HG03520 (cell line): ENCODE measurements around the gene LRP8.
"Not testable (repeated sequence)": the region's sequence is repeated elsewhere in the genome, so short reads cannot be mapped to it uniquely, and the experiment has no call there.

Source experiments
- ATAC-seq: cut with Tn5 transposase; IDR thresholded peaks from one replicate; pipeline ENCODE4 v1.9.1; 2021; ENCODE audit warnings: mild to moderate bottlenecking, moderate library complexity; ENCODE audit not compliant: unreplicated experiment

Gene LRP8

DNA sequence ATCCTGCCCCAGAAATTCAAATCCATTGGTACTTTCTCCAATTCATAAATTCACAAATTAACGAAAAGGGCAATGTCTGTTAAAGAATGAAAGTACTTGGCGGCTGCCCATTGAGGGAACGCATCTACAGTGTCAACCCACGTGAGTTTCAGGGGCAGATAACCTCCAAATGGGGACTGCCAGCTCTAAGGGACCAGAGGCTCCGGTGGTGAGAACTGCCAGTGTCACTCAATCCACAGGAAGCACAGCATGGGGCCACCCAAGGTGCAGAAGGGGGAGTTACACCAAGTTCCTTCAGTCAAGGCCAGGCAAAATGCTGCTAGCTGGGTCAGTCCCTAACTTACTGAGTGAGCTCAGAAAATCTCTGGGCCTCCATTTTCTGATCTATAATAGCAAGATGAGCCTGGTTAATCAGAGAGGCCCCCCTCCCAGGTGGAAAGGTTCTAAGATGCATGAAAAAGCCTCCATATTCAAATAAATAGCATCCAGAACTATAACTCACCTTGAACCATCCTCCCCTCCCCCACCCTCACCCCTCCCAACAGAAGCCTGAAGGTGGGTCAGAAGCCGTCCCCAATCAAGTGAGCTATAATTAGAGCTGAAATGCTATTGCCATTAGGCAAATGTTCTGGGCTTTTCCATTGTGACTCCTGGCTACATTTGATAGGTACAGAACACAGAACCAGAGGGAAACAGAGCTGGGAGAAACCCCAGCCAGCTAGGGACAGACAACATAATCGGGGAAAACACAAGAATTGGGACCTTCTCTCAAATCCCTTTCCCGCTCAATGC is 41.7 kb downstream of the LRP8 start:
- ATAC-seq = no peak

DNA sequence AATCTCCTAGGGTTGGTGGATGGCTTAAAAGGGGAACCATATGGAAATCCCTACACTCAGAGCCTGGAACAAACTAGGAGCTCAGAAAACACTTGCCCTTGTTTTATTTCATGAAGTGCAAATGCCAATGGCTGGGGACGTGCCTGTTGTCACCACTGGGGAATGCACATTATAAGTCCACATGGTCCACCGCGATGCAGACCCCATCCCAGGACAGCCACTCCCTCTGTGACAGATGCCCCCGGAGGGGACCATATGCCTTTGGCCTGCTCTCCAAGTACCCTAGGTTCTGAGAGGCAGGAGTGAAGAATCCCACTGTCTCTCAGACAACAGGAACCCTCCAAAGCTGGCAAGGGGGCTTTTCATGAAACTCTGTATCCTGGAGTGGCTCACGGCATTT is 42.3 kb downstream of the LRP8 start:
- no peak for ATAC-seq

DNA sequence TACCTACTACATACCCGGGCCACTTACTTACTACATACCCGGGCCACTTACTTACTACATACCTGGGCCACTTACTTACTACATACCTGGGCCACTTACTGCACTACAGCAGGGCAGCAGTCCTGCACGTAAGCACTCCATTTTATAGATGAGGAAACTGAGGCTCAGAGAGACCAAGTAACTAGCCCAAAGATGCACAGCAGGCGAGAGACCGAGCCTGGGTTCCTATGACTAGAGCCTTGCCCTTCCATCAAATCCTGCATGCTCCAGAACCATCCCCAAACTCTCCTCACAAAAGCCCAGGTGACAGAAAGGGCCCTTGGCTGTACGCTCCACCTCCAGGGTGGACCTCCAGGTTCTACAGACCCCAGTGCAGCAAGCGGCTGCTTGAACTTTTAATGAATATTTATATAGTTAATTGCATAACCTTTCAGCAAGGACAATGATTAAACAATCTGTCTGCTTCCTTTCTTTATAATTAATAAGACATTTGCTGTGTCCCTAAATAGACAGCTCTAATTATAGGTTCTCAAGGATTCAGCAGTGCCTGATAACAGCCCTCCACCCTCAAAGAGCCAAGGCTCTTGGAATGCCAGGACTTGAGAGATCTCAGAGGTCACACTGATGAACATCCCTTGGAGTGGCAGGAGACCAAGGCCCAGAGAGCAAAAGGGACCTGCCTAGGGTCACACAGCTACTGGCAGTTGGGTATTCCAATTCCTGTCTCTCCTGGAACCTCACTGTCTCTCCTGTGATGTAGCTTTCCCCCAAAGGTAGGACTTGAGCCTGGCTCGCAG is 43.4 kb downstream of the LRP8 start:
- ATAC-seq = no peak

DNA sequence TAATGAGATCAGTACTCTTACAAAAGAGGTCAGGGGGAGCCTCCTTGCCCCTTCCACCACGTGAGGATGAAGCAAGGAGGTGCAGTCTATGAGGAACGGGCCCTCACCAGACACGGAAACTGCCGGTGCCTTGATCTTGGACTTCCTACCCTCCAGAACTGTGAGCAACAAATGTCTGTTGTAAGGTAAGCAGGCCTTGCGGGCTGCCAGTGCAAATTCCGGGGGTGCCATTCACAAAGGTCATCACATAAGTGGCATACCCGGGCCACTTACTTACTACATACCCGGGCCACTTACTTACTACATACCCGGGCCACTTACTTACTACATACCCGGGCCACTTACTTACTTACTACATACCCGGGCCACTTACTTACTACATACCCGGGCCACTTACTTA is 44.7 kb downstream of the LRP8 start:
- not testable (repeated sequence) for ATAC-seq

DNA sequence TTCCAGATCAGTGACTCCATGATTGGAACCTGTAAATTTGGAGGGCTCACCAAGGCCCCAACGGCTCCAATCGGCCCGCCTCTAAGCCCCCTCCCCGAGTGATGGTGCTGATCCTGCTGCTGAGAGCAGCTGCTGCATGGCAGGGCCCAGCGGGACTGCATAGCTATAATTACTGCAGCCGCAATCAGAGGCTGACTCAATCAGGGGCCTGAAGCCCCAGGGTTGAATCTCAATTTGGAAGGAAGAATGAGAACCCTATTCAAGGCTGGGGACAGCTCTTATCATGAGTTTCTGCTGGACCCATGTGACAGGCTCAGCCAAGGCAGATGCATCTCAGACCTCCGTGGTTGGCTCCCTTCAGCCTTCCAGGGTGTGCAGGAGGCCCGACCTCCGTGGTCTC is 46.7 kb downstream of the LRP8 start:
- ATAC-seq = no peak

DNA sequence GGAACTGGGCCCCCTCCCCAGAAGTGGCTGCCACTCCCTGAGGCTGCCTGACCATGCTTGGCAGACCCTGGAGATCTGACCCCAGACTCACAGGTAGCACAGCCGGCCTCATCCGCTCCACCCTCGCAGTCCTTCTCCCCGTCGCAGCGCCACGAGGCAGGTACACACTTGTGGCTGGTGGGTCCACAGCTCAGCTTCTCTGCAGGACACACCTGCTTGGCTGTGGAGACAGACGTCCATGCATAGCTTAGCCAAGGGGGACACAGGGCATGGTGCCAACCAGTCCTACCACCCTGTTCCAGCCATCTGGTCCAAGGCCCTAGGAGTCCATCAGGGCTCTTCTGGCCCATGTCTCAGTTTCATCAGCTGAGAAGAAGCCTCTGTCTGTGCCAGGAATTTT is 47.4 kb downstream of the LRP8 start:
- no peak for ATAC-seq

DNA sequence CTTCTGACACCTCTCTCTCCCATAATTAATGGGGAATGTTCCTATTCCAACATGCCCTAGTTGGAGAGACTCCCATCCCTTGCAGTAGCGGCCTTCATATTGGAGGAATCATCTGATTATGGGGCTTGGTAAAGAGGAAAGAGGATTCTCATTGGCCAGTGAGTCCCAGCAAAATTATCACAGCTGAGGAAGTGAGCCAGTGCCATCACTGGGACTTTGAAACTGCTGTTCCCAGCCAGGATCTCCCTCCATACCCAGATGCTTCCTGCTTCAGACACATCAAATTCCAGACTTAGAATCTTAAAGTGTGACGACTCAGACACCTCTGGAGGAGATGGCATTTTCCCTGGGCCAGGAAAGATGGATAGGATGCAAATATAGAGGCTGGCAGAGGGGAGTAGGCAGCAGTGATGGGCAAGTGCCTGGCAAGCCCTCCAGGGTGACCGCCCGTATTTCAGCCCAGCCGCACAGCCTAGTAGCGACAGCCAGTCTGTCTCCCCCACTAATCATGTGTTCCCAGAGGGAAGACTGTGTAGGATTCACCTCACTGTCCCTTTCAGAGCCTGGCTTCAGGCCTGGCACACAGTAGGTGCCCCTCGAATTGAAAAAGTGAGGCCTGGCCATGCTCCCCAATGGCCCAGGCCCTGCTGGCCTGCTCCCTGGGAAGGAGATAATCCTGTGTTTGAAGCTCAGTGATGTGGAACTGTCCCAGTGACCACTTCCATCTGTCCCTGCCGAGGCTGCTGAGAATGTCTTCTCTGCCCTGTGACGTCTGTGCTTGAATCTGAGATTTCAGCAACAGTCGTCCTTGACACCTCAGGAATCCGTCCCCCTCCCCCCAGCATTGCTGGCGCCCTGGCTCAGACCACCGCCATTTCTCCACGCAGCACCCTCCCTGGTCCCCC is 48.3 kb downstream of the LRP8 start:
- no peak for ATAC-seq

DNA sequence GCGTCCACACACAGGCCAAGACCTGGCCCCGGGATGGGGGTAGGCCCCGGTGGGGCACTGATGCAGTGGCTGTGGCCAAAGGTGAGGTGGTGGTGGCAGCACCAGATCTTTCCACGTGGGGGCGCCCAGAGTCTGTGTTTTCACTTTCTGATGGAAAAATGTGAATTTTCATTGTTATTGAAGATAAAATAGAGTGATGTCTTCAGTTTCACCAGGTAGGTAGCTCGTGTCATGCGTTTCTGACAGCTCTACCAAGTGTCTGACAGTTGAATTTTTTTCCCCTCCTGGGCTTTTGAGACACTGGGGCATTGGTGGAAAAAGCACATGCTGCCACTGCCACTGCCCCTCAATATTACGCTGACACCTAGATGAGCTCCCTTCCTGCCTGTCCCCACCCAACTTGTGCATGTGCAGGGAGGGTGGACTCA is 49.6 kb downstream of the LRP8 start:
- no peak for ATAC-seq

DNA sequence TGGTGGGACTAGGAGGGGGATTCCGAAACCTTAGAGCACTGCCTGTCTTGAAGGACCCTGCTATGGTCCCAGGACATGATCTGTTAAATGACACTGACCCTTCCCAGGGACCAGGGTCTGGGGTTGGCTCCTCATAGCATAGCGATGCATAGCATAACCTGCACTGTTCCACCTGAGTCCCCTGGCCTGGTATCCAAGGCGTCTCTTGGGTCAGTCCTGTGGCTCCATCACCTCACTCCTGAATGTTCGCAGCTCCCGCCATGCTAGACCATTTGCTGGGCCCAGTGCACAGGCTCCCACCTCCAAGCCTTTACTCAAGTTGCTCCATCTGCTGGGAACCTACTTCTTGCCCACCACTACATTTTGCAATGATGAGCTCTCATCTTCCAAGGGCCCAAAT is 50.5 kb downstream of the LRP8 start:
- ATAC-seq = no peak

DNA sequence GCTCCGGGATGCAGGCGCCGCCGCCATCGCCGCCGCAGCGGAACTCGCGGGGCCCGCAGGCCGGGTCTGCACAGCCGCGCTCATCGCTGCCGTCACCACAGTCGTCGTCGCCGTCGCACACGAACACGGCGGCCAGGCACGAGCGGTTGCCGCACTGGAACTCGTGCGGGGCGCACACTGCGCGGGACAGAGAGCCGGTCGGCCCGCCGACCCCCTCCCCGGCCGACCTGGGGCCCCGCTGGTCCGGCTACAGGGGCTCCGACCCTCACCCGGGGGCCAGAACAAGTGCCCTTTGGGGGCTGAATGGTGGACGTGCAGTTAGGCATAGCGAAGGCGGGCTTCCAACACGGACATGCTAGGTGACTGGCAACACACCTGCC is 51.0 kb downstream of the LRP8 start:
- ATAC-seq = no peak

DNA sequence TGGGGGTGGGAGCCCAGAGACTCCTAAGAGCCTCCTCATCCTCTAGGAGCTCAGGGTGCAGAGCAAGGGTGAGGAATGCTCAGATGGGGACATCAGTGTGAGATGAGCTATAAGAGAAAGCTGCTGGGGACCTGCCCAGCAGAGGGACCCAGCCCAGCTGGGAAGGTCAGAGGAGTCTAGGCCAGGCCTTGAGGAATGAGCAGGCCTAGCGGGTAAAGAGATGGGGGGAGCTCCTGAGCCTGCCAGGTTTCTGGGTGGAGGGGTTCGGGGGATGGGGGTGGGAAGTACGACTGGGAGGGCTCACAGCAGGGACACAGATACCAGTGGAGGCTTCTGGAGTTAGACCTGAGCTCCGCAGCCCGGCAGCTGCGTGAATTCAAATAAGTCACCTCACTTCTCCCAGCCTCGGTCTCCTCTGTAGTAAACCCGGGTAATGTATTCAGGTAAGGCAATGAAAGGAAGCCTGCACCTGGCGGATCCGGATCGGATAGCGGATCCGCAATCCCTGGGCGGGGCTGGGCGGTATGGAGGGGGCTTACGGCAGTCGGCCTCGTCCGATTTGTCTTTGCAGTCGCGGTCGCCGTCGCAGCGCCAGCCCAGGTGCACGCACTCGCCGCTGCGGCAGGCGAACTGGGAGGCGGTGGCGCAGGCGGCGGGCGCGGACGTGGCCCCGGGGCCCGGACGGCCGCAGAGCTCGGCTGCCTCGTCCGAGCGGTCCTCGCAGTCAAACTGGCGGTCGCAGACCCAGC is 51.5 kb downstream of the LRP8 start:
- no peak for ATAC-seq

DNA sequence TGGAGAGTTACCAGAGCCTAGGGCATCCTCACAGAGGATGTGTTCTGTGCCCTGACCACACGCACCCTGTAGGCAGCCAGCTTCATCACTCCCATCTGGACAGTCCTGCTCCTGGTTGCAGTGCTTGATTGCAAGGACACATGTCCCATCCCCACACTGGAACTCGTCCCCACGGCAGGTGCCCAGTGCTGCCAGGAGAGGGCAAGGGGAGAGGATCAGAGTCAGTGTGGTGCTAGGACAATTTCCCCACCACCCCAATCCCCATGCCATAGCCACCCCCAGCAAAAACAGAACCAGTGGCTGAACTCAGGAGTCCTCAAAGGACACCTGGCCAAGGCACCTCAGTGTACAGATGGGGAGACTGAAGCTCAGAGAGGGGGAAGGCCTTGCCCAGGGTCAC is 52.3 kb downstream of the LRP8 start:
- no peak for ATAC-seq

DNA sequence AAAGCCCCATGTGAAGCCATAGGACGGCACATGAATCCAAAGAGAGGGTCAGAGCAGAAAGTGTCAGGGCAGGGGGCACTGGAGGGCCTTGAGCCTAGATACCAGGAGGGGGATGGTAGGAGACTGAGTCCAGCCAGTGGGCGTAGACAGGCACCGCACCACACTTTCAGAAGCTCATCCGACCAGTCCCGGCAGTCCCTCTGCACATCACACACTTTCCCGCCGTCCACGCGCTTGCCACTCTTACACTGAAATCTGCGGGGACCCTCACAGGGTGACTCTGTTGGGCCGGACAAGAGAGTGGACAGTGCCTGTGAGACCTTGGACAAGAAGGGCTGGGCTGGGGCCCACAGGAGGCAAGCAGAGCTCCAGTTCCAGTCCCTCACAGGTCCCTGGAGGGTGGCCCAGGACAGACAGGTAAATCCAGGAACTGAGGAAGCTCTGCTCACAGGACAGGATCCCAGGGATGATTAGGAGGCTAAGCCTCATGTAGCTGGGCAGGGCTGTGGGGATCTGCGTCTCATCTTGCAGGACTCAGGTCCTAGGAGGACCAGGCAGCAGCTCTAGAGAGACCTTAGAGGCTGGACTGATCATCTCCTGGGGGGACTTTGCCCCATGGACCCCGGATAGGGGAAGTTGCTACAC is 53.2 kb downstream of the LRP8 start:
- no peak for ATAC-seq

DNA sequence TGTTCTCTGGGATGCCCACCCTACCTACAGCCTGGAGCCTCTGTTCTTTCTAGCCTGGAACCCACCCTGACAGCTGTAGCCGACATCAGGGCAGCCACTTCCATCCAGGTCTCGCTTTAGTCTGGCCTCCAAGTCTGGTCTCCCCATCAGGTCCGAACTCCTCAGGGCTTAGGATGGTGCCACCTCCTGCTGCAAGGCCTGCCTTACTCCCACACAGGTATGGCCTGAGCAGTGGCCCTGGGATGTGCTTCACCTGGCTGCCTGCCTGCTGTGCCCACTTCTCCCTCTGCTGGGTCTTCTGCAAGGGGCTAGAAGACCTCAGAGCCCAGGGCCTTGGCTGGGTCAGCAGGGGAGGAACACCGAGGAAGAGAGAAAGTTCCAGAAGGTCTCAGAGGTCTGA is 53.8 kb downstream of the LRP8 start:
- no peak for ATAC-seq

DNA sequence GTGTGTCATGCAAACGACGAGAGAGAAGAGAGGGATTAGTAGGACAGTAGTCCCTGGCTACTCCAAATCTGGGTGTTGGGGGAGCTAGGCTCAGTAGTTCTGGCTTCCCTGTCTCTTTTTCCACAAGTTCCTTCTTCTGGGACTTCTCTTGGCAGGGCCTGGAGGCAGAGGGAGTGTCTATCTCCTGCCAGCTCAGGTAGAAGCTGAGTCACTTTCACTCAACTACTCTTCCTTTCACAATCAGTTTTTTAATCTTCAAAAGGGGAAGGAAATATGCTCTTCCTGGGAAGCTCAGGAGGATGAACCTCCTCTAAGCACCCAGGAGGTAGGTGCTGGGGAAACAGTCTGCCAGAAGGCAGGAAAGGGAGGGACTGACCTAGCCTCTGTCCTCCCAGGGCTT is 54.3 kb downstream of the LRP8 start:
- ATAC-seq = no peak

DNA sequence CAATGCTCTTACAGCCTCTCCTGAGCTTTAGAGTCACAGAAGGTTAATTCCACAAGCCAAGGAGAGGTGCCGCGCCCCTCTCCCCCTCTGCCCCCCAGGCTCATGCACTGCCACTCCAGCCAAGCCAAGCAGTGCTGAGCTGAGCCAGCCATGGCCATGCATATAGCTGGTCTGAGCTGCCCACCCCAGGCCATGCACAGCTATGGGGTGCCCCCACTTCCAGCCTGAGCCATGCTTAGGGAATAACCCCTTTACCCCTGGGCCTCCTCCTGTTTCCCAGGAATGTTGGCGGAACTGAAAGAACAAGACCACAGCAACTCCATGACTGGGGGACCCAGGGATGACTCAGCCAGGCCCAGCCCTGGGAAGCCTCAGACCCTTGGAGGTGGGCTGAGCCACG is 55.5 kb downstream of the LRP8 start:
- no peak for ATAC-seq

DNA sequence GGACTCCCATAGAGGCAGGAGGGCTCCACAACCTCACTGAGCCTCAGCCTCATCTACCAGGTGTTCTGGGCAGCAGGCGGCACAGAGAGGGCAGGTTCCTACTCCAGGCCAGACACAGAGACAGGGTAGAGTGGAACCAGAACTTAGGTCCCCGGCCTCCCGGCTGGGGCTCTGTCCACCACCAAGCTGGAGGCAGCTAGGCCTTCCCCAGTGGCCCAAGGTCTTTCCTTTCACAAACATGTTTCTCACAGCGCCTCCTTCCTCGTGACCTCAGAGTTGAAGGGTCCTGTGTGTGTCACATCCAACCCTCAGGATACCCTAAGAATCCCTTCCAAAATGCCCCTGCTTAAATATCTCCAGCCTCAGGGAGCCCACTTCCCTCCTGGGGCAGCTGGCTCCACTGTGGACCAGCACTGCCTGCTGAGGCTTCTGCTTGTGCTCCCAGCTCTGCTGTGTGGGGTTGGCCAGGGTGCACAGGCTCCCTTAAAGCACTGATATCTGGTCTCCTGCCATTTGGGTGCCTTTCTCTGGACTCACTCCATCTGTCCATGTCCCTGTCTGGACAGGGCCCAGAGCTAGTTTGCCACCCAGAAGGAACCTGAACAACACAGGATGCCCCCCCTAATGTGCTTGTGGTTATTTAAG is 56.3 kb downstream of the LRP8 start:
- ATAC-seq = no peak

DNA sequence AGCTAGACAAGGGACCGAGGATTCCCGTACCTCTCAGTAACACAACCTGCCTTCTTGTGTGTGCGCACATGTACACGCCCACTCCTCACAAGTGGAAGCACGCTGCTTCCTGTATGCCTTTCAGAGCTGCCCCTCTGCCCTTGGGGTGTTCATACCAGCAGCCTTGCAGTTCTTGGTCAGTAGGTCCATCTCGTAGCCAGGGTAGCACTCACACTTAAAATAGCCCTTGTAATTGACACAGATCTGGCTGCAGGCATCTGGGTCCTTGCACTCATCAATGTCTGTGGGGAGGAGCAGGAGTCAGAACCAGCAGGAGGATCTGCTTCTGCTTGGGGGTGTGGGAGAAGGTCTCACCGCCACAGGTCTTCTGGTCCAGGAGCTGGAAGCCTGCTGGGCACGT is 57.0 kb downstream of the LRP8 start:
- ATAC-seq = no peak

DNA sequence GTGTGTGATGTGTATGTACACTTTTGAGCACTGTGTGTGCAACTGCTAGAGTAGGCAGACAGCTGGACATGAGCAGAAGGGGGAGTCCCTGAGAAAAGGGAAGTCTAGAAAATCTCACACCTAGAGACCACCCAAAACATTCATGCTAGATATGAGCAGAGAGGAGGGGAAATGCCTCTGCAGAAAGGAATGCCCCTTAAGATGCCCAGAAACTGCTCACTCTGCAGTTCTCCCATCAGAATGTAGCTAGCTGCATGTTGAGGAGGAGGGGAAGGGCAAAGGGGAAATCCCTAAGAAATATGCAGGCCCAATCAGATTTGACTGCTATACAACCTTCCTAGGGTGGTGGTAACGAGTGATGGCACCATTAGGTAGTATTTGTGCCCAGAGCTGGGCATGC is 57.8 kb downstream of the LRP8 start:
- no peak for ATAC-seq

DNA sequence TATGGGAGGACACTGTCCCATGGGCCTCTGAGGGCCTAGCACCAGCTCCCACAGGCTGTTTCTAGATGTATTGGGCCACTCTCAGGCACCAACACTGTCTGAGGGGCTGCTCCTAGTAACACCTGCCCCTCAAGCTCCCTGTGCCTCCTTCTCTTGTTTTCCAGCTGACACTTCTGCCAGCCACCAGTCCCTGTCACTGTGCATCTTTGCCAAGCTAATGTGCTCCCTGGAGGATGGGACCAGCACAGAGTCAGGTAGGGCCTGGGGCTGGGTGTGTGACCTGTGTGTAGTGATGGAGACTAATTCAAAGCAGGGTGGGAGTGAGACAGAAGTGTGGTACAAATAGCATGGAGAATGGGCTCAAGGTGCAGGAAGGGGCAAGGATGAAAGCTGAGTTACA is 60.1 kb downstream of the LRP8 start:
- ATAC-seq = no peak
